Activated T-helper 9 cell treated with anti-CD3 and anti-CD28 coated beads, Interleukin-2, amount 50 U/mL, for 16 hours (primary cell): ENCODE data around the gene CREBRF.
A peak's percentile ranks its signal among the peaks of the same experiment; 100 is the strongest.
"Not testable (repeated sequence)": the region's sequence is repeated elsewhere in the genome, so short reads cannot be mapped to it uniquely, and the experiment has no call there.

Experiments
- DNase-seq: peaks from one replicate; pipeline ENCODE4 v3.0.0-alpha.2; 2020; ENCODE audit warnings: low read depth

The CREBRF gene

DNA sequence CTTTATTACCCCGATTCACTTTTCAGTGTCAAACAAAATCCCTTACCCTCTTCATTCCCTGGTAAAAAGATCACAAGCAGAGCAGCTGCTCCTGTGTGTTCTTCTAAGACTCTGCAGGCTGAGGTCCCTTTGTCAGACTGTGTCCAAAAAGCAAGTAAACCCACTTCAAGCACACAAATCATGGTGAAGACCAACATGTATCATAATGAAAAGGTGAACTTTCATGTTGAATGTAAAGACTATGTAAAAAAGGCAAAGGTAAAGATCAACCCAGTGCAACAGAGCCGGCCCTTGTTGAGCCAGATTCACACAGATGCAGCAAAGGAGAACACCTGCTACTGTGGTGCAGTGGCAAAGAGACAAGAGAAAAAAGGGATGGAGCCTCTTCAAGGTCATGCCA, 34.5 kb downstream of the CREBRF start:
- DNase-seq: no peak

GRCh38 chr5:173091981-173092380, 35.8 kb downstream of the CREBRF start:
- DNase-seq: no peak

- DNase-seq: no peak
Measured at GRCh38 chr5:173093606-173094005, 37.5 kb downstream of the CREBRF start.

DNA sequence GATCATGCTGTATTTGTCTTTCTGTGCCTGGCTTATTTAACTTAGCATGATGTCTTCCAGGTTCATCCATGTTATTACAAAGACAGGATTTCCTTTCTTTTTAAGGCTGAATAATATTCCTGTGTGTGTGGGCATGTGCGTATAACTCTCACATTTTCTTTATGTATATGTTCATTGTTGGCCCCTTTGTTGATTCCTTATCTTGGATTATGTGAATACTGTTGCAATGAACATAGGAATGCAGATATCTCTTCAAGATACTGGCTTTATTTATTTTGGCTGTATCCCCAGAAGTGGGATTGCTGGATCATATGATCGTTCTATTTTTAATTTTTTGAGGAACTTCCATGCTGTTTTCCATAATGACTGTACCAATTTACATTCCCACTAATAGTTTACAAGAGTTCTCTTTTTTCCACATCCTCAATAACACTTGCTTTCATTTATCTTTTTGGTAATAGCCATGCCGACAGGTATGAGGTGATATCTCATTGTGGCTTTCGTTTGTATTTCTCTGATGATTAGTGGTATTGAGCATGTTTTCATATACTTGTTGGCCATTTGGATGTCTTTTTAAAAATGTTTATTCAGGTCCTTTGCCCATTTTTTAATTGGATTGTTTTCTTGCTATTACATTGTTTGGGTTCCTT, 38.0 kb downstream of the CREBRF start:
- no peak for DNase-seq

DNA sequence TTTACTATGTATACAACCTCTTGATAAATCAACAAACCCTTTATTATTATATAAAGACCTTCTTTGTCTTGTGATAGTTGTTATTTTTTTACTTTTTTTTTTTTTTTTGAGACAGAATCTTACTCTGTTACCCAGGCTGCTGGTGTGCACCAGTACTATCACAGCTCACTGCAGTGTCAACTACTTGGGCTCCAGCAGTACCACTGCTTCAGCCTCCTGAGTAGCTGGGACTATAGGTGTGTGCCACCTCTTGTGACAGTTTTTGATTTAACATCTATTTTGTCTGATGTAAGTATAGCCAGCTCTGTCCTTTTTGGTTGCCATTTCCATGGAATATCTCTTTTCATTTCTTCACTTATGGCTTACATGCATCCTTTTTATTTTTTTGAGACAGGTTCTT, 42.6 kb downstream of the CREBRF start:
- DNase-seq: no peak

DNA sequence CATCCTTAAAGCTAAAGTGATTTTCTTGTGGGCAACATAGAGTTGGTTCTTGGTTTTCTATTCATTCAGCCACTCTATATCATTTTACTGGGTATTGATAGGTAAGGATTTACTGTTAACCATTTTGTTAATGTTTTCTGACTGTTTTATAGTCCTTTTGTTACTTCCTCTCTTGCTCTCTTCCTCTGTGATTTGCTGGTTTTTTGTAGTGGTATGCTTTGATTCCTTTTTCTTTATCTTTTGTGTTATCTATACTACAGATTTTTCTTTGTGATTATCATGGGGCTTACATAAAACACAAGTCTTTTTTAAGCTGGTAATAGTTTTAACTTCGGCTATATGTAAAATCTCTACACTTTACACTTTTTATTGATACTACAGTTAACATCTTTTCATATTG, 43.3 kb downstream of the CREBRF start:
- no peak for DNase-seq

DNA sequence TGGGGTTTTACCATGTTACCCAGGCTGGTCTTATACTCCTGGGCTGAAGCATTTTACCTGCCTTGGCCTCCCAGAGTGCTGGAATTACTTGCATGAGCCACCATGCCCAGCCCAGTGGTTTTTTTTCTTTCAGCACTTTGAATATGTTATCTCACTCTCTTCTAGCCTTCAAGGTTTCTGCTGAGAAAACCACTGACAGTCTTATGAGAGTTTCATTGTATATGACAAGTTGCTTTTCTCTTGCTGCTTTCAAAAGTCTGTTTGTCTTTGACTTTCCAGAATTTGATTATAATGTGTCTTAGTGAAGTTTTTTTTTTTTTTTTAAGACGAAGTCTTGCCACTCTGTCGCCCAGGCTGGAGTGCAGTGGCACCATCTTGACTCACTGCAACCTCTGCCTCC, 45.1 kb downstream of the CREBRF start:
- no peak for DNase-seq

- no peak for DNase-seq
Measured at GRCh38 chr5:173103411-173103810, 47.3 kb downstream of the CREBRF start.

DNA sequence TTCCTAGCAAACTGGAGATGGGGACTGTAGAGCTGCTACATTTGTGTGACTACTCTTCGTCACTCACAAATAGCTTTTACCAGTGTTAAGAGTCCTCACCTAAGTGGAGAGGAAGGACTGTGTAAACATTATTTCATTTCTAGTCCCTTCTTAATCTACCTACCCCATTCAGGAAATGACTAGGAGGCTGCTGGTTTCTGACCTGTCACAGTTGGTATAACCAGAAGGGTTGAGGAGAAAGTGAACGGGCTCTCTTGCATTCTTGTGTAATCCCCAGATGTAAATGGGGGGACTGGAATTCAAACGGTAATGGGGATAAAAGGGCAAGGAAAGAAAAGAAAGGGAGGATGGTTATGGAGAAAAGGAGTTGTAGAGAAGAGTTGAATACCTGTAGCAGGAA, 52.8 kb downstream of the CREBRF start:
- no peak for DNase-seq

GRCh38 chr5:173114536-173114935, 58.4 kb downstream of the CREBRF start:
- no peak for DNase-seq

DNA sequence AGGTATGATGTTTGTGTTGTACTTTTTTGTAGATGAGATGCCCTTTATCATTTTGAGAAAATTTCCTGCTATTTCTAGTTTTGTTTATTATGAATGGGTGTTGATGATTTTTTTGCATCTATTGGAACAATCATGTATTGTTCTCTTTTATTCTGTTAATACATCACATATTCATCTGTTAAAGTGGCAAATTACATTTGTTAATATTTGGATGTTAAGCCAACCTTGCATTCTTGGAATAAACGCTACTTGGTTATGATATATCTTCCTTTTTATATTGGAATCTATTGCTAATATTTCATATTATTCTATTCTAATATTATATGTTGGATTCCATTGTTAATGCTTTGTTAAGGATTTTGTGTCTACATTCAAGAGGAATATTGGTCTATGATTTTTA, 63.6 kb downstream of the CREBRF start:
- DNase-seq: no peak

GRCh38 chr5:173123416-173123815, 67.3 kb downstream of the CREBRF start:
- DNase-seq: no peak

DNA sequence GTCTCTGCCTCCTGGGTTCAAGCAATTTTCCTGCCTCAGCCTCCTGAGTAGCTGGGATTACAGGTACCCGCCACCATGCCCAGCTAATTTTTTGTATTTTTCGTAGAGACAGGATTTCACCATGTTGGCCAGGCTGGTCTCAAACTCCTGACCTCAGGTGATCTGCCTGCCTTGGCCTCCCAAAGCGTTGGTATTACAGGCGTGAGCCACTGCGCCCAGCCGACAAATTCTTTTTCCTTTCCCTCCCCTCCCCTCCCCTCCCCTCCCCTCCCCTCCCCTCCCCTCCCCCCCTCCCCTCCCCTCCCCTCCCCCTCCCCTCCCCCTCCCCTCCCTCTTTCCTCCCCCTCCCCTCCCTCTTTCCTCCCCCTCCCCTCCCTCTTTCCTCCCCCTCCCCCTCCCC, 76.0 kb downstream of the CREBRF start:
- not testable (repeated sequence) for DNase-seq

DNA sequence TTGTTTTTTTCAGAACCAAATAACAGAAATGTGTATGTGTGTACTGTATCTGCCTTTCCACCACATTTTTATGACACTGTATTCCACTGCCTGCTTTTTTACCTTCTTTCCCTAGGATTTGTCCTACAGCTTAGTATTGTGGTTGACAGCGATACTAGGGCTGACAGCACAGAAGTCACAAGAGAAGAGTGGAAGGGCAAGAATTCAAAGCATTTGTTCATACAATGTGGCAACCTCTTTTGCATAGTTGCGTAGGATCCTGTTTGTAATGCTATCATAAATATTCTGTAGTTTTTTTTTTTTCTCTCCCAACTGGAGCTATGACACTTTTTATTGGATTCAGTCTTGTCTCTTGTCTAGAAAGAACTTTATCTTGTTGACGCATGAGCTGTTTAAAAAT, 82.6 kb downstream of the CREBRF start:
- no peak for DNase-seq

- DNase-seq: no peak
Measured at GRCh38 chr5:173139631-173140030, 83.5 kb downstream of the CREBRF start.

DNA sequence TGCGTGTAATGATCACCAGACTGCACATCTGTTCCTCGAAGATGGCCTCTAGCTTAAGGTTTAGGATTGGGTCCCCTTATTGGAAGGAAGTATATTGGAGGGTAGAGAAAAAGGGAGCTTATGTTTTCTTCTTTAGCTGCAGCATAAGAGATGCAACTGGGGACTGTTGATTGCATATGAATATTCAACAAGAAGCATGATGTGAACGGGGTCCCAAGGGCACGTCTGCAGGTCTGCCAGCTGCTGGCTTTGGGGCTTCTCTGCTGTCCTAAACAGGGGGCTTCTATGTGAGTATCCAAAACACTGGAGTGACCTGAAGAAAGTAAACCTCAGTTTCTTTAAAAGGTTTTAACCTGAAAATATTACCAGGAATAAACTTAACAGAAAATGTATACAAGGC, 84.6 kb downstream of the CREBRF start:
- DNase-seq: no peak

DNA sequence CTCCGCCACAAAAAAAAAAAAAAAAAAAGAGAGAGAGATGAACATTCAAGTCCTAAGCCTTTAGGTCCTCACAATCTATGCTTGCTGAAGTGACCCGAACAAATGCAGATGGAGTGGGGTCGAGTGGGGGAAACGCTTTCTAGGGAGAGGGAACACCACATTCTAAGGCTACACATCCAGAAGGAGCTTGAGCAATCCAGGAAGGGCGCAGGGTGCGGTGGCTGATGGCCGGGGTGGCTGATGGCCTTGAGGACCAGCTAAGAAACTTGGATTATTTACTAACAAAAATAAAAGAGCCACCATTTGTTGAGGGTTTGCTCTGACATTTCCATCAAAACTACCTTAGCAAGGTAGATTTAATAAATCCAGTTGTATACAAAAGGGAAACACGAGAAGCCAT, 87.4 kb downstream of the CREBRF start:
- no peak for DNase-seq

DNA sequence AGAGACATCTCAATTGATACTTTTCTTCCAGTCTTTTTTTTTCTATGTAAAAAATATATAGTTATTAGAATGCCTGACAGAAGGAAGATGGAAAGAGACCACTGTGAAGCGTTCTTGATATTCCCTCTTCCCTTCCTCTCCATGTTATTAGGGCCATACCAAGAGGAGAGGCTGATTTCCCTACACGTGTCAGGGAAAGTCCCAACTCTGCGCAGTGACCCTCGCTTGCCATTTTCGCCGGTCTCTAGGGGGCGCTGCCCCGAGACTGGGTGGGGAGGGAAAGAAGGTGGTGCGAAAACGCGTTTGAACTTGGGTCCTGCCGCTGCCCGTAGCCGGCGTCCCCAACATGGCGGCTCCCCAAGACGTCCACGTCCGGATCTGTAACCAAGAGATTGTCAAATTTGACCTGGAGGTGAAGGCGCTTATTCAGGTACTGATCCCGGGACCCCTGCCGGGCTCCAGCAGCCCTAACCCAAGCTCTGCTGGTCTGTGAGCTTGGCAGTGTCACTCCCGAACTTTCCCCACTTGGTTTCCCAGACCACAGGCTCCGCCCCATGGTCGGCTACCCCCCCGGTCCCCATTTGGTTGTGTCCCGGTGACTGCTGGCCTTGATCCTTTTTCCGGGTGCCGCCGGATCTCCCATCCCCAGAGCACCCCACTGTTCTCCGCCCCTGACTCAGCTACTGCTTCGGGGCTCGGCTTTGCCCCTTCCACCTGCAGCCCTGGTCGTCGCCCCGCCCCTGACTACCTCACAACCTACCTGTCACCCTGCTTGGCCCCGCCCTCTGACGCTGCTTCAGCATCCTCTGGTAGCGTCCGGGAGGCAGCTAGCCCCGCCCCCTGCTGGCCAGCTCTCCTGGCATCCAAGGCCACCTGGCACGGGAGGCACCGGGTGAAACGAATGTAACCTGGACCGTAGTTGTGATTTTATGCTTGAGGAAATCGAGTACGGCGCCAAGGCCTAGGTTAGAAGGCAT, 88.3 kb downstream of the CREBRF start, which contains the start of gene BNIP1:
BNIP1 (plus strand) TSS at position 332 of the 977 bp plus-strand sequence; CDS start at position 347, 15 bp downstream.
- peak; percentile 96 for DNase-seq

DNA sequence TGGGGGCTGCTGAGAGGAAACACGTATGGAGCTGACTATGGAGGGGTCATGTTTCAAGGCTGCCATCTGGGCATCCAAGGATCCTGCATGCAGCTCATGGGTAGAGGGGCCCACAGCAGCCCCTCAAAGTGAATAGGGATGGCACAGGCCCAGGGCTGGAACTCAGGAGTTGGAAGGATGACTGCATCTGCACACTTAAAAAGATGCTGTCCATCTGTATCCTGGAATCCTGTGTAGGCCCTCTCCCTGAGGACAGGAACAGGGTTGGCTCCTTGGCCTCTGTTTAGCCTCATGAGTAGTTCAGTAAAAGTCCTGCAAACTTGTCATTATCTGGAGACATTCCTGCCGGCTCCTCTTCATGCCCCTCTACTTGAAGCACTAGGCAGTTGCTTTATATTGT, 92.2 kb downstream of the CREBRF start:
- DNase-seq: no peak

- no peak for DNase-seq
Measured at GRCh38 chr5:173152547-173152946, 96.4 kb downstream of the CREBRF start.

GRCh38 chr5:173153842-173154241, 97.7 kb downstream of the CREBRF start:
- no peak for DNase-seq

GRCh38 chr5:173154619-173155018, 98.5 kb downstream of the CREBRF start:
- not testable (repeated sequence) for DNase-seq

DNA sequence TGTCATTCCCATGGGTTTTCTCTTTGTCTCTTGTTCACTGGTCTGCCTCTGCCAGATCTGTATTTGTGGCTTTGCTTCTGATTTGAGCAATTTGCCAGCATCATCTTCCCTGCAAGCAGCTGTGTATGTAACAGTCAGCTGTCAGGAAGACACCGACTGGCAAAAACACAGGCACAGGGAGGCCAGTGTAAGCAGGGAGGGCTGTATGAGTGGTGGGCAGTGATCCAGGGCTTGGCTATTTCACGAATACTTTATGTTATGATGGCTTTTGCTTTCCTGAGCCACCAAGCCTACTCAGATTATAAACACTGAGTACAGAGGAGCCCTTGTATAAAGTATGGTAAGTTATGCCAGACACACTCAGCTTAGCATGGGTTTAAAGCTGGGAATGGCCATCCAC, 99.8 kb downstream of the CREBRF start:
- DNase-seq: no peak
